A673 (cell line): ENCODE measurements around the gene RNF135. TPM values are rescaled to one million over a fixed set of nuclear protein-coding genes. Genes with fewer than 3 reads are reported as not detected.
"Not testable (repeated sequence)": the region's sequence is repeated elsewhere in the genome, so short reads cannot be mapped to it uniquely, and the experiment has no call there.

Source experiments
- BruUV-seq: library from RNA; stranded (reverse); fragments of 400-500 nt; replicated peaks from 2 replicates; lab custom pipeline; 2021; lab: Mats Ljungman, UMichigan
- CTCF ChIA-PET: fragments of 300-600 bp; sonication (Branson Sonifier 250); formaldehyde crosslinking; loops from one replicate; lab custom pipeline; 2022; ENCODE audit warnings: antibody characterized with exemption; lab: Charles Lee
- POLR2A ChIA-PET: fragments of 300-600 bp; sonication (Branson Sonifier 250); formaldehyde crosslinking; loops from one replicate; lab custom pipeline; 2022; ENCODE audit warnings: antibody characterized with exemption; ENCODE audit not compliant: low non-redundant PET; lab: Charles Lee
- DNase-seq: peaks from one replicate; pipeline ENCODE4 v3.0.0-alpha.2; 2015; ENCODE audit warnings: low spot score
- H3K27ac ChIP-seq: fragments of 200-600 bp; sonication (generic); 2 replicates; pipeline ENCODE4 v1.5.1; 2016; ENCODE audit warnings: mixed run types, low read depth, mild to moderate bottlenecking, mixed read lengths, antibody characterized with exemption, low read length; ENCODE audit not compliant: poor library complexity, severe bottlenecking
- H3K27me3 ChIP-seq: fragments of 200-600 bp; sonication (generic); replicated peaks from 2 replicates; pipeline ENCODE4 v1.6.1; 2017; ENCODE audit warnings: mixed run types, low read depth, mild to moderate bottlenecking, mixed read lengths, antibody characterized with exemption, low read length; ENCODE audit not compliant: insufficient read depth, poor library complexity
- H3K36me3 ChIP-seq: fragments of 200-600 bp; sonication (generic); 2 replicates; pipeline ENCODE4 v1.6.1; 2016; ENCODE audit warnings: mixed run types, mild to moderate bottlenecking, mixed read lengths, antibody characterized with exemption, low read length; ENCODE audit not compliant: insufficient read depth, poor library complexity, severe bottlenecking
- H3K4me1 ChIP-seq: fragments of 200-600 bp; sonication (generic); 2 replicates; pipeline ENCODE4 v1.6.1; 2017; ENCODE audit warnings: mixed run types, mild to moderate bottlenecking, mixed read lengths, antibody characterized with exemption, low read length; ENCODE audit not compliant: insufficient read depth, poor library complexity, severe bottlenecking
- H3K4me3 ChIP-seq: fragments of 200-600 bp; sonication (generic); 2 replicates; pipeline ENCODE4 v1.5.1; 2016; ENCODE audit warnings: low read depth, mixed run types, mild to moderate bottlenecking, mixed read lengths, low read length; ENCODE audit not compliant: poor library complexity, severe bottlenecking
- H3K9me3 ChIP-seq: fragments of 200-600 bp; sonication (generic); 2 replicates; pipeline ENCODE4 v1.6.1; 2016; ENCODE audit warnings: mixed run types, low read depth, mild to moderate bottlenecking, mixed read lengths, antibody characterized with exemption, low read length; ENCODE audit not compliant: poor library complexity, severe bottlenecking
- EZH2 ChIP-seq: fragments of 200-600 bp; sonication (generic); IDR thresholded peaks from 2 replicates; pipeline ENCODE4 v1.6.1; 2017; ENCODE audit warnings: borderline replicate concordance, low read depth, mild to moderate bottlenecking, mixed read lengths, antibody characterized with exemption, low read length; ENCODE audit not compliant: poor library complexity, severe bottlenecking
- intact Hi-C: fragments of 100-400 bp; cut with micrococcal nuclease; formaldehyde crosslinking; loops from one replicate; pipeline ENCODE4 v1.10.0; 2022; ENCODE audit not compliant: unreplicated experiment
- total RNA-seq: library from RNA; stranded (reverse); gene quantifications from 2 replicates; pipeline ENCODE4 v1.2.3, GENCODE V29; 2021
- TF ChIP-seq, protein P1 (sequence below): fragments of 300-800, 200-600 bp; sonication (generic); conservative IDR thresholded peaks from 2 replicates; pipeline ENCODE4 v1.5.1; 2017; ENCODE audit warnings: low read depth, mild to moderate bottlenecking, antibody characterized with exemption, low read length, moderate library complexity, mixed read lengths

The RNF135 gene
- total RNA-seq, 1 experiment from 2014 or later: 7.5 TPM

- intact Hi-C loops: no loop called here
- ChIA-PET CTCF (no interaction called here), POLR2A (interaction anchor here (0.6 kb wide), 1 partner anchor 512 kb away, joined by 11 read pairs; no protein-coding TSS in a partner anchor)
- no peaks in the 10 kb centered on the region for H3K4me1 ChIP-seq
- no peaks in the 10 kb centered on the region for H3K36me3 ChIP-seq
- H3K27me3 ChIP-seq: no peaks in the 10 kb centered on the region
- no peak for DNase-seq
- no TSS peak for BruUV-seq
- TF ChIP-seq, protein P1, sequence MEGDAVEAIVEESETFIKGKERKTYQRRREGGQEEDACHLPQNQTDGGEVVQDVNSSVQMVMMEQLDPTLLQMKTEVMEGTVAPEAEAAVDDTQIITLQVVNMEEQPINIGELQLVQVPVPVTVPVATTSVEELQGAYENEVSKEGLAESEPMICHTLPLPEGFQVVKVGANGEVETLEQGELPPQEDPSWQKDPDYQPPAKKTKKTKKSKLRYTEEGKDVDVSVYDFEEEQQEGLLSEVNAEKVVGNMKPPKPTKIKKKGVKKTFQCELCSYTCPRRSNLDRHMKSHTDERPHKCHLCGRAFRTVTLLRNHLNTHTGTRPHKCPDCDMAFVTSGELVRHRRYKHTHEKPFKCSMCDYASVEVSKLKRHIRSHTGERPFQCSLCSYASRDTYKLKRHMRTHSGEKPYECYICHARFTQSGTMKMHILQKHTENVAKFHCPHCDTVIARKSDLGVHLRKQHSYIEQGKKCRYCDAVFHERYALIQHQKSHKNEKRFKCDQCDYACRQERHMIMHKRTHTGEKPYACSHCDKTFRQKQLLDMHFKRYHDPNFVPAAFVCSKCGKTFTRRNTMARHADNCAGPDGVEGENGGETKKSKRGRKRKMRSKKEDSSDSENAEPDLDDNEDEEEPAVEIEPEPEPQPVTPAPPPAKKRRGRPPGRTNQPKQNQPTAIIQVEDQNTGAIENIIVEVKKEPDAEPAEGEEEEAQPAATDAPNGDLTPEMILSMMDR: no peak
- TF ChIP-seq EZH2: no peak
- no peaks in the 10 kb centered on the region for H3K9me3 ChIP-seq
- no peak overlapping the region for H3K4me3 ChIP-seq
- no peak overlapping the region for H3K27ac ChIP-seq
Observed at GRCh38 chr17:30975042-30975820, 4.4 kb downstream of the RNF135 start.

DNA sequence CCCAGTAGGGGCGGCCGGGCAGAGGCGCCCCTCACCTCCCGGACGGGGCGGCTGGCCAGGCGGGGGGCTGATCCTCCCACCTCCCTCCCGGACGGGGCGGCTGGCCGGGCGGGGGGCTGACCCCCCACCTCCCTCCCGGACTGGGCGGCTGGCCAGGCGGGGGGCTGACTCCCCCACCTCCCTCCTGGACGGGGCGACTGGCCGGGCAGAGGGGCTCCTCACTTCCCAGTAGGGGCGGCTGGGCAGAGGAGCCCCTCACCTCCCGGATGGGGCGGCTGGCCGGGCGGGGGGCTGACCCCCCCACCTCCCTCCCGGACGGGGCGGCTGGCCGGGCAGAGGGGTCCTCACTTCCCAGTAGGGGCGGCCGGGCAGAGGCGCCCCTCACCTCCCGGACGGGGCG, 9.1 kb downstream of the RNF135 start:
- H3K4me1 ChIP-seq, H3K9me3 ChIP-seq, H3K36me3 ChIP-seq, DNase-seq, H3K27me3 ChIP-seq, H3K27ac ChIP-seq, intact Hi-C loops, BruUV-seq, H3K4me3 ChIP-seq, POLR2A ChIA-PET, CTCF ChIA-PET: not testable (repeated sequence)

DNA sequence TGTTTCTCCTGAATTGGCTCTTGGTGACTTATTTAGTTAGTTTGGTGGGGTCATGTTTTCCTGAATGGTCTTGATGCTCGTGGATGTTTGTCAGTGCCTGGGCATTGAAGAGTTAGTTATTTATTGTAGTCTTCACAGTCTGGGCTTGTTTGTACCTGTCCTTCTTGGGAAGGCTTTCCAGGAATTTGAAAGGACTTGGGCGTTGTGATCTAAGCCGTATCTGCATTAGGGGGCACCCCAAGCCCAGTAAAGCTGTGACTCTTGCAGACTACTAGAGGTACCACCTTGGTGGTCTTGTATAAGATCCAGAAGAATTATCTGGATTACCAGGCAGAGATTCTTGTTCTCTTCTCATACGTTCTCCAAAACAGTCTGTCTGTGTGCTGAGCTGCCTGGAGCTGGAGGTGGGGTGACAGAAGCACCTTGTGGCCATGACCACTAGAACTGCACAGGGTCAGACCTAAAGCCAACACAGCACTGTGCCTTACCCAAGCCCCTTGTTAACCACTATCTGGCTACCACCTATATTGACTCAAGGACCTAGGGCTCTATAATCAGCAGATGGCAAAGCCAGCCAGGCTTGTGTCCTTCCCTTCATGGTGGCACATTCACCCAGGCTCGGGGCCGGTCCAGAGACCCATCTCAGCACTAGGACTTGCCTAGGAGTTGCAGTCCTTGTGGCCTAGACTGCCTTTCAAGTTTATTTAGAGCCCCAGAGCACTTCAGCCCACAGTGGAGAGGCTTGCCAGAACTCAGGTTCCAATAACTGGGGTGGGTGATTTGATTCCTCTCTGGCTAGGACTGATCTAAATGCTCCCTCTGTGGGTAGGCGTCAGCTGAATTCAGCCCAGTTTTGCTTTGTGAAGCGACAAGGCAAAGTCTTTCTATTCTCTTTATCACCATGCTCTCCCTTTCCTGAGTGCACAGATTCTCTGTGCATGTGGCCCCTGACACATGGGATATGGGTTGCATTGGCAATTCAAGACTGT, 11.0 kb downstream of the RNF135 start:
- TF ChIP-seq EZH2: no peak
- TF ChIP-seq, protein P1: no peak
- ChIA-PET CTCF (no interaction called here), POLR2A (interaction anchor here (0.6 kb wide), 1 partner anchor 75 kb away, joined by 3 read pairs; no protein-coding TSS in a partner anchor)
- Histone ChIP-seq H3K4me3 (no peak overlapping the region), H3K9me3 (no peaks in the 10 kb centered on the region), H3K36me3 (no peaks in the 10 kb centered on the region), H3K27ac (no peak overlapping the region), H3K27me3 (no peaks in the 10 kb centered on the region), H3K4me1 (no peaks in the 10 kb centered on the region)
- intact Hi-C loops: no loop called here
- BruUV-seq: no TSS peak
- no peak for DNase-seq
